ENCODE results near the gene YIPF5.

DNA sequence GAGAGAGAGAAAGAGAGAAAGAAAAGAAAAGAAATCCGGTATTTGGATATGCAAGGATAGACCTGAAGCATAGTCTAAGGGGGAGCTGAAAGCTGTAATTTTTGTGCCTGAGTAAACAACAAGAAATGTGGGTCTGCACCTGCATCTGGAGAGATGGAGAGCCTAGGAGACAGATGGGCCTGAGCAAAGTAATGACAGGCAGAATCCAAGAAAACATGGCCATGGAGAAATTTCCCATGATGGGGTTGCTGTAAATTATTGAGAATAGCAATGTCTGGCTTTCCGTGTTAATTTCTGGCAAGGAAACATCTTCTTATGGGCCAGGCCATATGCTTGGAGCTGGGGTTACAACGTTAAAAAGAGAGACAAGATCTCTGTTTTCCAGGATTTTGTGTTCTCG, 40.2 kb downstream of the YIPF5 start:
- TF ChIP-seq EZH2 (optimal IDR thresholded peaks at IDR 0.05; ENCODE audit: low read depth, low read length) (no peak), CTCF (IDR thresholded peaks at IDR 0.05; ENCODE audit: low read length) (no peak)
